ENCODE data around the gene DMTF1. TPM values are rescaled to one million over a fixed set of nuclear protein-coding genes. Genes with fewer than 3 reads are reported as not detected.

The DMTF1 gene
- total and polyA plus RNA-seq, 10 donors: 23.2 to 190 (median 119) TPM

GRCh38 chr7:87220026-87220733, 67.9 kb downstream of the DMTF1 start:
- Histone ChIP-seq H3K4me1 (peaks cover 6 to 53% (median 47%) of the 10 kb centered on the region in 6 donors), H3K4me3 (peak overlapping the region; percentile 67 to 98 (median 94)), H3K27ac (peak overlapping the region; percentile 80 to 98 (median 92)), H3K36me3 (no peaks in the 10 kb centered on the region), H3K9me3 (no peaks in the 10 kb centered on the region), H3K27me3 (replicated peaks in 1 of 7) (peaks cover 0 to 25% (median 0%) of the 10 kb centered on the region in 7 donors)
- 0 to 1% (median 0%) methylated on average over 45 to 75 of the region's 75 CpGs for WGBS, 5 donors
- TF ChIP-seq, protein P1, sequence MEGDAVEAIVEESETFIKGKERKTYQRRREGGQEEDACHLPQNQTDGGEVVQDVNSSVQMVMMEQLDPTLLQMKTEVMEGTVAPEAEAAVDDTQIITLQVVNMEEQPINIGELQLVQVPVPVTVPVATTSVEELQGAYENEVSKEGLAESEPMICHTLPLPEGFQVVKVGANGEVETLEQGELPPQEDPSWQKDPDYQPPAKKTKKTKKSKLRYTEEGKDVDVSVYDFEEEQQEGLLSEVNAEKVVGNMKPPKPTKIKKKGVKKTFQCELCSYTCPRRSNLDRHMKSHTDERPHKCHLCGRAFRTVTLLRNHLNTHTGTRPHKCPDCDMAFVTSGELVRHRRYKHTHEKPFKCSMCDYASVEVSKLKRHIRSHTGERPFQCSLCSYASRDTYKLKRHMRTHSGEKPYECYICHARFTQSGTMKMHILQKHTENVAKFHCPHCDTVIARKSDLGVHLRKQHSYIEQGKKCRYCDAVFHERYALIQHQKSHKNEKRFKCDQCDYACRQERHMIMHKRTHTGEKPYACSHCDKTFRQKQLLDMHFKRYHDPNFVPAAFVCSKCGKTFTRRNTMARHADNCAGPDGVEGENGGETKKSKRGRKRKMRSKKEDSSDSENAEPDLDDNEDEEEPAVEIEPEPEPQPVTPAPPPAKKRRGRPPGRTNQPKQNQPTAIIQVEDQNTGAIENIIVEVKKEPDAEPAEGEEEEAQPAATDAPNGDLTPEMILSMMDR (IDR thresholded peaks at IDR 0.05 in 8 of 11, conservative IDR thresholded peaks at IDR 0.05 in 3 of 11): peak in 2 of 11 experiments; percentile 4 to 8
- TF ChIP-seq POLR2AphosphoS5 (IDR thresholded peaks at IDR 0.05): peak; percentile 96 to 98 (median 98)
- peak; percentile 82 to 90 (median 88) for TF ChIP-seq POLR2A (IDR thresholded peaks at IDR 0.05)
- peak; percentile 96 for DNase-seq
- intact Hi-C loops (cut with DNase I; ENCODE audit: low total_unique reads): loop anchor here (5.0 to 10.0 kb wide), 2 partner anchors 73 to 165 kb away; partner anchors contain the start of gene ELAPOR2

DNA sequence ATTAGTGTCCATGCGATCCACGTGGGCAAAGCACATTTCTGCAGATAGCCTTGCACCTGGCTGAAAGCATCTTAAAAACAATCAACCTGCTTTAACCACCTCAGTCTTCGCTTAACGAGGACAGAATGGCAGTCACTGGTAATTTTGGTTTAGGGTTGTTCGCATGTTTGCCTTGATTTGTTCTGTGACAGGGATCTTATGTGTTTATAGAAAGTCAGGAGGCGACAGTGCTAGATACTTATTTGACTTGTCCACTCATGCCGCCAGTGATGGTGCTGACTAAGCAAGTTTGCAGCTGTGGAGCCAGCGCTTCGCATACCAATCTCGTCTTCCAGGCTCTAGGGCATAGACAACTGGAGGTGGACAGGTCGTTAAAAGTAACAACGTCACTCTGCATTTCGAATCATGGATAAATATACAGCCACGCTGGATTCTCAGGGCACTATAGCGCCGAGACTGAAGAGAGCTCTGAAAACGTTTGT, 68.5 kb downstream of the DMTF1 start:
- H3K4me3 ChIP-seq: peak overlapping the region; percentile 67 to 98 (median 94)
- no peaks in the 10 kb centered on the region for H3K36me3 ChIP-seq
- TF ChIP-seq POLR2A (IDR thresholded peaks at IDR 0.05) (no peak), POLR2AphosphoS5 (IDR thresholded peaks at IDR 0.05) (no peak)
- TF ChIP-seq, protein P1 (IDR thresholded peaks at IDR 0.05 in 8 of 11, conservative IDR thresholded peaks at IDR 0.05 in 3 of 11): no peak
- peak overlapping the region in 5 of 8 donors; percentile 91 to 98 (median 94) for H3K27ac ChIP-seq
- DNase-seq: no peak
- intact Hi-C loops (cut with DNase I; ENCODE audit: low total_unique reads): loop anchor here (5.0 to 10.0 kb wide), 2 partner anchors 73 to 166 kb away; partner anchors contain the start of gene ELAPOR2
- H3K4me1 ChIP-seq: peaks cover 6 to 47% (median 41%) of the 10 kb centered on the region in 6 donors
- WGBS, 5 donors: 9 to 11% (median 10%) methylated on average over 17 of the region's 17 CpGs
- no peaks in the 10 kb centered on the region for H3K9me3 ChIP-seq
- peaks cover 0 to 25% (median 0%) of the 10 kb centered on the region in 7 donors for H3K27me3 ChIP-seq (replicated peaks in 1 of 7)

GRCh38 chr7:87223666-87224065, 71.4 kb downstream of the DMTF1 start:
- intact Hi-C loops (cut with DNase I; ENCODE audit: low total_unique reads): loop anchor here (5.0 to 10.0 kb wide), 2 partner anchors 76 to 169 kb away; partner anchors contain the start of gene ELAPOR2

More at GRCh38 chr7:87223666-87224065, 71.4 kb downstream of the DMTF1 start:
- no peak for DNase-seq
- H3K27me3 ChIP-seq (replicated peaks in 1 of 7): peaks cover 0 to 25% (median 0%) of the 10 kb centered on the region in 7 donors
- TF ChIP-seq POLR2A (IDR thresholded peaks at IDR 0.05): no peak
- TF ChIP-seq, protein P1 (IDR thresholded peaks at IDR 0.05 in 8 of 11, conservative IDR thresholded peaks at IDR 0.05 in 3 of 11): no peak
- no peak for TF ChIP-seq POLR2AphosphoS5 (IDR thresholded peaks at IDR 0.05)
- H3K4me3 ChIP-seq: no peak overlapping the region
- no peak overlapping the region for H3K27ac ChIP-seq
- H3K36me3 ChIP-seq: no peaks in the 10 kb centered on the region
- H3K4me1 ChIP-seq: peaks cover 0 to 18% (median 13%) of the 10 kb centered on the region in 6 donors
- no peaks in the 10 kb centered on the region for H3K9me3 ChIP-seq
- 67 to 90% (median 79%) methylated on average over 1 of the region's 1 CpG for WGBS, 5 donors
